Fibroblast of skin of right biceps (primary cell): Measurements from ENCODE around the gene FBN1.
A peak's percentile ranks its signal among the peaks of the same experiment; 100 is the strongest.

ENCODE experiments used
- DNase-seq: peaks from one replicate; pipeline ENCODE4 v3.0.0-alpha.2; 2013

Gene FBN1

DNA sequence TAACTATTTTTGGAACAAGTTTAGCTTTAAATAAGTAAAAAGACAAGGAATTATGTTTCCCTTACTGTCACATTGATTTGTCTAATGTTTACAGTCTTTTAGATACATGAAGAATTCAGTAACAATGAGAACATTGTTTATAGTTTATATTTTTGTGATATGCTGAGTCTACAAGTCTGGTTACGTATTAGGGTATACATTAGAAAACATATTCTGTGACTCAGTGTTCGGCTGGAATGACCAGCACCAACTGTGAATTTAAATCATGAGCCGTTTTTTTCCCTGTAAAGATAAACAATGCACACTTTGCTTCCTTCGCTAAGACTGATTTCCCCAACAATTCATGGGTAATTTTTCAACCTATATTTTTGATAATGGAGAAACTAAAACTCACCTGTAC is 182.8 kb downstream of the FBN1 start:
- DNase-seq: no peak

DNA sequence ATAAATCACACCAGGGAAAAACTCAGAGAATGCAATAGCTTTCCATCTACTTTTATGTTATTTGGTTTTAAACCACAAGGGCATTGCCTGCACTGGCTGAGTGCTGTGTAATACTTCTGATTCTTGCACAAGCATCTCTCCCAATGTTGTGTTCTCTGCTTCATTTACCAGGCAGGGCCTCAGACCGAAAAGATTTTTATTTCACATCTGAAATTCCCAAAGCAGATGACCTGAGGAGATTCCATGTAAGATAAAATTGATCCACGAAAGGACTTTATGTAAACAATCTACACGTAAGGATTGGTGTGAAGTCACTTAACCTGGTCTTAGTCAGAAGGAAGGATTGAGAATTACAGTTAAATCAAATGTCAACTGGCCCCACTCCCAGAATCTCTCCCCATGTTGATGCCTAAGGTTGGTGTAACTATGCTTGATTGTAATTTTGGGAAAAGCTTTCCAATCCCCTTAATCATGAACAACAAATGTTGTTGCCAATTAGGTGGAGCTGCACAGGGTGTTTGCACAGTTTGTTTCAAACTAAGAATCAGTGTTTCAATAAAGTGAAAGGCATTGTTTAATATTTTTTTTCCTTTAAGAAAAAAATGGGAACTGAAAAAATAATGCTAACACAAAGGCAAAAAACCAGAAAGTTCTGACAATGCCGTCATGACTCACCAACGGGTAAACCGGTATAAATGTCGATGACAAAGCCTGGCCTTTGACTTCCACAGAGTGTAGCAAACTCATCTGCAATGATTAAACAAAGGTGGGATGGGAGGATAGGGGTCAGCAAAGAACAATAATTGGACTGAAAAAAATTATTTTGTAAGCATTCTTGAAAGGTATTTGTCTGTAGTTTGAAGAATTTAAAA is 185.7 kb downstream of the FBN1 start:
- DNase-seq: peak; percentile 66

DNA sequence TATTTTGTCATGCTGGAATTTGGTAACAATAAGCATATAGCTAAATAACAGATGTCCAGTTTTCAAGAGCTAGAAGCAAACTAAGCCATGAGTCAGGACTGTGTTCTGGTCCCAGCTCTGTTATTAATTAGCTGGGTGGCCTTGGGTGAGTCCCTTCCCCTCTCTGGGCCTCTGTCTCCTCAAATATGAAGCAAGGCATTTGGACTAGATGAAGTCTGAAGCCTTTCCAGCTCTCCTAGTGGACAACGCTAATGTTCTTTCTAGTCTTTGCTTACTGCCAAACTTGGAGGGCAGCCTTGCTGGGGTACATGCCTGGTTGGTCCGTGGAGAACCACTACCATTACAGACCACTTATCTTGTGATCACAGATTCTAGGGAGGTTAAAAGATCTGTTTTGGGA is 186.6 kb downstream of the FBN1 start:
- no peak for DNase-seq

DNA sequence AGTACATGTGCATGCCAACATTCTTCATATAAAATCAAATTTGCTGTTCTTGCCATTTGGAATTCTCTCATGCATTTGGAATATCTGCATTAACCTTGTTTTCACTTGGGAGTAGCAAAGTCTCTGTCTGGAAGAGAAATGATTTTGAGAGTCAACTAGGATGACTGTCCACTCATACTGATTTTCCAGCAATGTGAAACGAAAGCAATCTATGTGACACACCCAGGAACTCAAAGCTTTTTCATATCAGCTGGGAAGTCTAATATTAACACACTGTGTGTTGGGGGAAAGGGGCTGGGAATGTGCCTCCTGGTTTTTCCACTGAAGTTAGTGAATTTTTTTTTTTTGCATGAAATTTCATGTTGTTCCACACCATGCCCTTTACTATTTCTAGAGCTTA is 189.4 kb downstream of the FBN1 start:
- no peak for DNase-seq

DNA sequence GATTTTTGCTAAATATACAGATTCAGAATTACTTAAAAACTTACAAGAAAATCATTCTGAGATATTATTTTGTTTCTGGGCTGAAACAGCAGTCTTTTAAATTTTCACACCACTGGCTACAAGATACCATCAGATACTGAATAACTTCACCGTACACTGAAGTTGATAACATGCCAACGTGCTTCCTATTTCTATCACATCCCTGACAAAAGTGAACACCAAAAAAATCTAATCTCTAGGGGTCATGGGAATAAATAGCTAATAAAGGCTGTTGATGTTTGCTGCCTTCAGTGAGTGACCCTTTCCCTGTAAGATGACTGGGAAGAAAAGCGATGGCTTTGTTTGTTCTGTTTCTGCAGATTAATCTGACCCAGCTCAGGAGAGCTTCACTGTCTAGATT is 193.8 kb downstream of the FBN1 start:
- DNase-seq: no peak

DNA sequence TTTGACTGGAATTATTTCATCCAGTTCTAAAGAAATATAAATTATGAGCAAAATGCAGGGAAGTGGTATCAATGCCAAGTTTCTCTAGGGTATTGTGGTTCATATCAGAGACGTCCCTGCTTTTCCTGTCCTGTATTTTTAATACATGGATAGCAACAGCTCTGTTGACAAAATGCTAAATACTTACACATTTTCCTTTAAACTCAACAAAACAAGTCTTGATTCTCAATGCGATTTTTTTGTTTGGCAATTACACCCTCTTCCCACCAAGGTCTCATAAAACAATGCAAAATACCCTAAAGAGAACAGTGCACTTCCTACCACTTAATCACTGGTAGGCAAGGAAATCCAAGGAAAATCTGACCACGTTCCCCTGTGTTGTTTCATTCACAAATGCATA is 194.3 kb downstream of the FBN1 start:
- DNase-seq: no peak

DNA sequence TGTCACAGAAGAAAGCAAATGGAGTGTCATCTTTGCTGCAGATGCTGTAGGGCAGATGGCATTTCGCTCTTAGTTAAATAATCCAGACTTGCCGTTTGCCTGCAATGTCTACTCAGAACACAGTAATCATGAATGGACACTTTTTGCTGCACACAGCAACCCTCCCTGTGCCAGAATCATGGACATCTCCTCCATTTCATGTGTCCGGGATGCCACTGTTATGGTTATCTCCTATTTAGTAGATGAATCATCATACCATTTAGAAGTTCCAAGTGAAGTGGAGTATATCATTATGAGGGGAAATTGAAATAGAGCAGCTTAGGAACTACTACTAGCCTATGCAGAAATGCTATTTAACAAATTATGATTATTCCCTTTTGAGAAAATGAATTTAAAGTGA is 195.8 kb downstream of the FBN1 start:
- DNase-seq: peak; percentile 33

GRCh38 chr15:48447657-48448056 is 197.9 kb downstream of the FBN1 start:
- DNase-seq: peak; percentile 83

DNA sequence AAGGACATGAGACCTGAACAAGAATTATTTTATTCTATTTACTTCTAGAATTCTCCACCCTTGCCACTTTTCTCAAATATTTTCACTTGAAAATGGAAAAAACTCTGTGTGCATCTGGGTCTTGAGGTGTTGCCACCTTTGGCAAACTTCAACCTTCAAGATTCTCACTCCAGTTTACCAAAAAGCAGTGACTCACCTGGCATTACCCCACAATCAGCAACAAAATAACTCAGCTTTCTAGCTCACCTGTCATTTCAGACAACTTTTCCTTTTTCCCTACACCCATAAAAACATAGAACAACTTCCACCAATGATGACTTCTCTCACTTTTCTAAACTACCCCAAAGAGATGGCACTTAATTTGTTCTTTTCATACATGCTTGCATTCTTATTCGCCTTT is 198.5 kb downstream of the FBN1 start:
- DNase-seq: no peak

- DNase-seq: peak; percentile 9
Observed at GRCh38 chr15:48442011-48442410, 203.5 kb downstream of the FBN1 start.

DNA sequence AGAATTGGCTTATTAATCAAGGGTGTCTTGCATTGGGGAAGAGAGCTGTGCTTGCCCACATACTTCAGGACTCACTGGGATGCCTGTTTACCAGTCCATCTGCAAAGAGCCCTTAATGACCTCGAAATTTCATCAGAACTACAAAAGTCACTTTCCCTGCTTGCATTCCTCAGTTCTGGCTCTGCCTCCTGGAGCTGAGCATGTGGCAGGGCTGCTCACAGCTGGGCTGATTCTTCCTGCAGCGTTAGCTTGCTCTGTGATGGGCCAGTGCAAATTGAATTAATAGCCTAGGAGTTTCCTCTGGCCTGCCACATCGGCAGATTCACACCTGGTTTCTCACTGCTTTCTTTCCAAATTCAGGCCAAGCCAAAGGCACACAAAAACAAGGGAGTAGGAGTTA is 205.4 kb downstream of the FBN1 start:
- DNase-seq: peak; percentile 62

DNA sequence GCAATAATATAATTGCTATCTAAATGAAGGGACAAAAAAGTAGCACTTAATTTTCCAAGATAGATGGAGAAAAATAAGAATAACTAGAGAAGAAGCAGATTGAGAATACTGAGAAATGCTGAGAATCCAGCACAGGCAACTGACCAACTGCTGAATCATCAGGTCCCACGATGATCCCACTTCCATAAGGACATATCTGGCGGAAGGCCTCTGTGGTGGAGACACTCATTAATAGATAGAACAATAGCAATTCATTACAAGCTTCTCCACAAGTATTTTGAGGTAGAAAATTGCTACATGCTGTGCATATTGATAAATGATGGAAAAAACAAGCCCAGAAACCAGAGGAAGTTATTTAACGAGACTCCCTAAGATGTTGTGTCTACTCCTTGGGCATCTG is 208.3 kb downstream of the FBN1 start:
- peak; percentile 74 for DNase-seq

DNA sequence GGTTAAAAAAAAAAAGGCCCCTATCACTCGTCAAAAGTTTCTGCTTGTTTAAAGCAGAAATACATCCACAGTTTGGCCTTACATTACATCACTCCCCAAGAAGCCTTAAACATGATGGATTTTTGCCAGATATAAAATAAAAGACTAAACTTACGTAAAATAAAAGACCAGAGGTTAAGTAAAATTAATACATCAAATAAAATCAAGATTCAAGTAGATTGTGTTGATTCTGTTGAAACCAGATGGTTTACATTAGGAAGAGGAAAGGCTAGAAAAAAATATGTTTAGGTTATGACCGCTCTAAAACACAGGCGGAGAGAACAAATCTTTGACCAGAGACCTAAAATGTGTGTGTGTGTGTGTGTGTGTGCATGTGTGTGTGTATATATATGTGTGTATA is 210.2 kb downstream of the FBN1 start:
- no peak for DNase-seq

DNA sequence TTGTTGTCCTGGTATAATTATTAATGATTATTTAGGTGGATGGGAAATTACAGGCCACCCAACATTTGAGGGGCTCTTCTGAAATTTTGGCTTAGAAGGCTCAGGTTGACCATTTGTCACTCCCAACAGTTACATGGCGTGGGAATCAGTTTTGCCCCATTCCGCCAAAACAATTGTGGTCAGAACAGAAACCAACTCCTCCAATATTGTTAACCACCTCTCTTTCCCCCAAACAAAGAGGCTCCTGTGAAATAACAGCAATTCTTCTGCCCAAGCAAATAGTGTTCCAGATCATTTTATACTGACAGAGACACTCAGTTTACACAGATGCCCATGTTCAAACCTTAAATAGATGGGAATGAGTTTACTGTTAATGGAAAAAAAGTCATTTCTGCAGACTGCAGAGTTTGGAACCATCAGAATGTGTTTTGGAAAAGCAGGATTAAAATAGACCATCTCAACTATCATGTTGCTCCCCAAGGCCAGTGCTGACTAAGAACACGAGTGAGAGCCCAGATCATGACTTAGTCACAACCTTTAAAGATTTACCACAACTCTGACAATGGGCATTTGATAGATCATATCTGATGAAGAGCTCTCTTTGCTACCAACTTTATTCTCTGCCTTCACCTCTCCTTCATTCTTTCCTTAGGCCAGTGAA is 212.2 kb downstream of the FBN1 start:
- peak; percentile 74 for DNase-seq

- peak; percentile 37 for DNase-seq
Observed at GRCh38 chr15:48432688-48433087, 212.8 kb downstream of the FBN1 start.

DNA sequence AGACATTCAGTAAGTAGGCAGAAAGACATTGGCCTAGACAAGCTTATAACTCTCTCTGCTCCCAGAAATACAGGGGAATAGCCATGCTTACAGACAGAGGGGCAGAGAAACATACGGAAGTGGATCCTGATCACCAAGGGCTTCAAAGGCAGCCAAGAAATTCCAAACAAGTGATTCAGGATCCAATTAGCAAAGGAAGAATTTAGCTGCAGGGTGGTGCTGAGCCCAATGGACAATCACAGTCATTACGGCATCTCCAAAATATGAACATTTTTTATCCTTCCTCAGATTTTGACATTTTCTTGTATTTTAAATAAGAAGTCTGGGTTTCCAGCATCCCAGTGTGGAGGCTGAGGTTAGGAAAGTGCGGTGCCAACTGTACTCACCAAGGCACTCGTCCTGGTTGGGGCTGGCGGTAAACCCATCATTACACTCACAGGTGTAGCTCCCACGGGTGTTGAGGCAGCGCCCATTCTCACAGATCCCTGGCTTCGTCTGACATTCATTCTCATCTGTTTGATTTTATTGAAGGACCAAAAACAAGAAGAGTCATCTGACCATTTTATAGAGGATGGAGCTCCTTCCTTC is 217.5 kb downstream of the FBN1 start:
- peak; percentile 97 for DNase-seq

DNA sequence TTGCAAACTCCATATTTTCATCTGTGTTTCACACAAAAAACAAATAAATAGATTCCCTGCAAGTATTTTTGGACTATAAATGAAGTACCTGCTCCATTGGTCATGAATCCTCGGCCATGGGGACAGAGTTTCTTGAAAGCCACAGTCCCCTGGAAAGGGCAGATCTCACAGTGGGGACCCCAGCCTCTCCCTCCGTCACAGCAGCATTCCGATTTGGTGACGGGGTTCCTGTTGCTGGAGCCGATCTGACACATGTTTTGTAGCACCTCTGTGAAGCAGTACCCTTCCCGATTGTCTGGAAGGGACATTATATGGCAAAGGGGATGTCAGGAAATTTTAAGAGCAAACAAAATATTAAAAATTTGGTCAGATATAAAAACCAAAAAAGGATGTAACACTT is 218.0 kb downstream of the FBN1 start:
- DNase-seq: peak; percentile 35

DNA sequence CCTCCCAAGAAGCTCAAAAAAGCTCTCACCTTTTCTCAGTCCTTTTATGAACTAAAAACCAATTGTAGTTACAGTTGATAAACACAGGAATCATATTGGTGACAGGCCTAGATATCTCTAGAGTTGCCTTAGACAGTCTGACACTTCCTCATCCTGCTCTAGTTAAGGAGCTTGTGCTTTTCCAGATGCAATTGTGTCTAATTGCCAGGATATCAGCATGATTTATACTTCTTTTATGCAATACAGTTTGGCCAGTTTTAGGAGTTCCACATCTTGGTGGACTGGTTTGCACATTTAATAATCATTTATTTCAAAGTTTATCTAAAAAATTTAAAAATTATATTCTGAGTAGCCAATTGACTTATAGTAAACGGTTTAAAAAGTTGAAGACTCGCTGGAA is 218.6 kb downstream of the FBN1 start:
- DNase-seq: no peak

DNA sequence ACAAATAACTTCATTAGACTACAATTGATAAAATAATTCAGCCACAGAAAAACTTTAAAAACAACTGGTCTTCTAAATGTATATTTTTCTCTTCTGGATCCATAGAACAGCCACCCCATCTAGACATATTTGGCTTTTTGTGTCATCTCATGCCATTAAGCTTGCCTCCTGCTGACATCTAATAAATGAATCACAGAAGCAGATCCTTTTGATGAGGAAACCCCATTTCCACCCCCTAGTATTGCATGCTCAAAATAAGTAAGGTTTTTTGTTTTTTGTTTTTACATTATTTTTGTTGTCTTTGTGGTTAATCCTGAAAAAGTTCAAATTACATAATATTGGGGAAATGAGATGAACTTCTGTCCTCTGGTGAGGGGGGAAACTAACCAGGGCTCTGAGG is 219.5 kb downstream of the FBN1 start:
- DNase-seq: peak; percentile 53

GRCh38 chr15:48425051-48425450 is 220.5 kb downstream of the FBN1 start:
- DNase-seq: no peak

GRCh38 chr15:48423896-48424475 is 221.5 kb downstream of the FBN1 start:
- peak; percentile 30 for DNase-seq

DNA sequence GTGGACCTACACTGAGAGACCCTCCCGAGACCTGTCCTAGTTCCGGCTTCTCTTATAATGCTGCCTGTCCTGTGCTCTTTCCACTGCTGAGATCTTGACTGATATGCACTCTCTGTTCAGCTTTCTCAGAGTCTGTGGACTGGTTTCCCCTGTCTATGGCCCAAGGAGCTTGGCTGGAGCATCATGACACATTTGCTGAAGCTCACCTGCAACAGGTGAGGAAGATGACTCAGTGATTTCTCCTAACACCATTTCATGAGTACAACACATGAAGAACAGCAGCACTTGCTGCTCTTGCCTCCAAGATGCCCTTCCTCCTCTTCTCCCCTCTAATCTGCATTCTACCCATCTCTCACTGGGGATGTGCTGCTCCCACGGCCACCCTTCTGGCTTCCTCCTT is 222.2 kb downstream of the FBN1 start:
- DNase-seq: no peak

DNA sequence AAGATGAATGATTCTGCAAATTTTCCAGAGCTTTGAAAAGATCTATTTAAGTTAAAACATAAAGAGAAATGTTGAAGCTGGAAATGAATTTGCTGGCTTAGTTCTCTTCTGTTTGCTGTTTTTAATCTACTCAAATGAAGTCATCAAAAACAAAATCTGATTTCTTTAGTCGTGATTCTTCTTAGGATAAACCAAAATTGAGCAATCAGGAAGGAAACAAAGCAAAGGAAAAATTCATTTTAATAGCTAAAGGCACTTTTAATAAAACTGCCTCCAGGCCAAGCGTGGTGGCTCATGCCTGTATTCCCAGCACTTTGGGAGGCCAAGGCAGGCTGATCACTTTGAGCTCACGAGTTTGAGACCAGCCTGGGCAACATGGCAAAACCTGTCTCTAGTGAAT is 223.1 kb downstream of the FBN1 start:
- no peak for DNase-seq

DNA sequence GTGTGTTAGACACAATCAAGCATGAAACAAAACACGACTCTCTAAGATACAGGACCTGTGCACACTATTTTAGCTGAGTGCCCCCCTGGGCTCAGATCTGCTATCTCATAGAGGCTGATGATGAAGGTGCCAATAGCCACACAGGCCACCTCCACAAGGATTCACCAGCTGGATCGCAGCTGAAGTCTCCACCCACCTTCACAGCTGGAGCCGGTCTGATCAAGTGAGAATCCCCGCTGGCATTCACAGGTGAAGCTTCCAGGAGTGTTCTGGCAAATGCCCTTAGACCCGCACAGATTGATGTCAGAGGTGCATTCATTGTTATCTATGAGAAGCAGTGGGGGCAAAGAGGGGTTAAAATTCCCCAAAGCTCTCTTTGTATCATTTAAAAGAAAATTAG is 224.1 kb downstream of the FBN1 start:
- DNase-seq: no peak
